ENCODE results near the gene MAEA.

MAEA gene

DNA sequence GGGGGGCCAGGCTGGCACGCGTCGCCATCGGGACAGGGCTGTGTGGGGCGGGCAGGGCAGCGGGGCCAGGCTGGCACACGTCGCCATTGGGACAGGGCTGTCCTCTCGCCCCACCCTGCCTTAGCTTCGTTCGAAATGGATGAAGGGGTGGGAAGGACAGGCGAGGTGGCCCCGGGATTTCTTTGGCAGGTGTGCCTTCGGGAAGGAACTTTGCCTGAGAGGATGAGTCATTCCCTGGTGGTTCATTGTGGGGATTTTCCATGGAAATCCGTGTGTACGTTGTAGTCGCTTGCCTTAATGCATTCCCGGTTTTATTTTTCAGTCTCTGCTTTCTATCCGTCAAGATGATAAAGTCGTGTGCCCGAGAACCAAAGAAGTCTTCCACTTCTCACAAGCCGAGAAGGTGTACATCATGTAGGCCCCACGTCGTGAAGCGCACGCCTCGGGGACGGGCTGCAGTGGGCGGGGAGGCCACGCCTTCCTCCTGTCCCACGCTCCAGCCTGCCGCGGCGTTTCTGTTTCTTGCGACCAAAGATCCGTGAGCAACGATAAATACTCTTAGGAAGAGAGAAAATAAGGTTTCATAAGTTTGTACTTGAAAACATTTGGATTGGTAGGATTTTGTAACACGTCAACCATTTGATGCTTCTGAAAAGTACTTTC is 49.2 kb downstream of the MAEA start:
- Histone ChIP-seq H3K4me1 (ENCODE audit: control insufficient read depth, low read depth, low read length) (no peaks in the 10 kb centered on the region), H3K27me3 (ENCODE audit: control insufficient read depth, insufficient read depth, low read length) (no peaks in the 10 kb centered on the region), H3K36me3 (ENCODE audit: control insufficient read depth, low read depth, low read length) (peaks cover 44% of the 10 kb centered on the region)

DNA sequence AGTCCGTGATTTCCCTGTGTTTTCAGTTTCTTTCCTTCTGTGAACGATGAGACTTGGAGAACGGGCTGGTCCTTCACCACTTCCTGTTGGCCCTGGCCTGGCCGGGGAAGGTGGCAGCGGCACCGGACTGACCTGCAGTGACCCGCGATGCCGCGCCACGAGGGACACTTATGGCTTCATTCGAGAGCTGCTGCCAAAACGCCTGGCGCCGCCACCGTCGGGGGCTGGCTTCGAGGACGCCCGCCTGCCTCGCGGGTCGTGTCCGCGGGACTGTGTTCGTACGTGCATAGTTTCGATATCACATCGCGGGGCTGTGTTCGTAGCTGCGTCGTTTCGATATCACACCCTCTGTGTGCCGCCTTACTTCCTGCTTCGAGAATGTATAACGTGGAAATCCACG is 49.8 kb downstream of the MAEA start:
- H3K9ac ChIP-seq (ENCODE audit: low read length) = no peak overlapping the region
- H3K9me3 ChIP-seq (ENCODE audit: control insufficient read depth, low read depth, low read length) = no peaks in the 10 kb centered on the region
- H3K4me1 ChIP-seq (ENCODE audit: control insufficient read depth, low read depth, low read length) = no peaks in the 10 kb centered on the region
- peaks cover 44% of the 10 kb centered on the region for H3K36me3 ChIP-seq (ENCODE audit: control insufficient read depth, low read depth, low read length)
- H3K27me3 ChIP-seq (ENCODE audit: control insufficient read depth, insufficient read depth, low read length) = no peaks in the 10 kb centered on the region
- no peak overlapping the region for H3K4me3 ChIP-seq (ENCODE audit: low read length)
- no peak overlapping the region for H3K27ac ChIP-seq (ENCODE audit: low read length)

More for the DNA sequence above, 49.2 kb downstream of the MAEA start:
- H3K9ac ChIP-seq (ENCODE audit: low read length) = no peak overlapping the region
- H3K27ac ChIP-seq (ENCODE audit: low read length) = no peak overlapping the region
- H3K9me3 ChIP-seq (ENCODE audit: control insufficient read depth, low read depth, low read length) = no peaks in the 10 kb centered on the region
- H3K4me3 ChIP-seq (ENCODE audit: low read length) = no peak overlapping the region

DNA sequence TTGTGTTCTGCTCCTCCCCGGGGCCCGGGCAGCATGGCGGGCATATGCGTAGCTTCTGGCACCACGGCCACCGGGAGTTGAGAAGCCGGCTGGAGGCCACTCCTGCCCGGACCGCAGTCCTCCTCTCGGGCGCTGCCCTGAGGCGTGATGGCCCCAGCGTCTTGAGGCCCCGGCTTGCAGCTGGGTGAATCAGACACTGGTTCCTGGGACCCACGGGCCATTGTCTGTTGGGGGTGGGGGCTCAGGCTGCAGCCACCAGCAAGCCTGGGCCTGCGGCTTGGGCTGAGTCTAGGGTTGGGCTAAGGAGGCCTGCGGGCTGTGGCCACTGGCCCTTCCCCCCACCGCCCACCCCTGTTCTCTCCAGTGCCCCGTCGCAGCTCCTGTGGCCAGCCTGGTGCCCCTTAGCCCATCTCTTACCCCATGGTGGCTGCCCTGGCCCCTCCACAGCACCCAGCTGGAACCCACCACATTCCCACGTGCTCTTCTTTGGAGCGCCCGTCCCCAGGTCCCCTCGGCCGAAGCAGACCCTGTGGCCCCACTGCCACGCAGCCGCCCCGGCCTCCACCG is 50.6 kb downstream of the MAEA start:
- Histone ChIP-seq H3K36me3 (ENCODE audit: control insufficient read depth, low read depth, low read length) (peaks cover 44% of the 10 kb centered on the region), H3K9me3 (ENCODE audit: control insufficient read depth, low read depth, low read length) (no peaks in the 10 kb centered on the region), H3K4me1 (ENCODE audit: control insufficient read depth, low read depth, low read length) (no peaks in the 10 kb centered on the region), H3K27me3 (ENCODE audit: control insufficient read depth, insufficient read depth, low read length) (no peaks in the 10 kb centered on the region), H3K9ac (ENCODE audit: low read length) (no peak overlapping the region), H3K4me3 (ENCODE audit: low read length) (no peak overlapping the region), H3K27ac (ENCODE audit: low read length) (no peak overlapping the region)

DNA sequence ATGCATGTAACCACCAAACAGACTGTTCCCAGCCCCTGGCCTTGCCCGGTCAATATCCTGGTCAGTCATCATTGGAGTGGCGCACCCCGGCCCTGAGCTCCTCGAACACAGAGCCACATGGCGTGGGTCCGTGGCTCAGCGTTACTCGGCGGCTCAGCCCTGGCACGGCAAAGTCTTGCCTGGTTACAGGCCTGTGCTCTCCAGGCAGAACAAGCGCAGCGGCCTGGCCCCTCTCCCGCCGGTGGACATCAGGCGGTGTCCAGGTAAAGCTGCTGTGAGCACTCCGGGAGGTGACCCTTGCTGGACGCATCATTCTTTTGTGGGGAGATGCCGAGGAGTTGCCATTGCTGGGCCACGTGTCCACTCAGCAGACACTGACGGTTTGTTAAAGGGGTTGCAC is 51.2 kb downstream of the MAEA start:
- Histone ChIP-seq H3K27me3 (ENCODE audit: control insufficient read depth, insufficient read depth, low read length) (no peaks in the 10 kb centered on the region), H3K27ac (ENCODE audit: low read length) (no peak overlapping the region), H3K4me1 (ENCODE audit: control insufficient read depth, low read depth, low read length) (no peaks in the 10 kb centered on the region), H3K36me3 (ENCODE audit: control insufficient read depth, low read depth, low read length) (peaks cover 44% of the 10 kb centered on the region), H3K9me3 (ENCODE audit: control insufficient read depth, low read depth, low read length) (no peaks in the 10 kb centered on the region), H3K9ac (ENCODE audit: low read length) (no peak overlapping the region), H3K4me3 (ENCODE audit: low read length) (no peak overlapping the region)

DNA sequence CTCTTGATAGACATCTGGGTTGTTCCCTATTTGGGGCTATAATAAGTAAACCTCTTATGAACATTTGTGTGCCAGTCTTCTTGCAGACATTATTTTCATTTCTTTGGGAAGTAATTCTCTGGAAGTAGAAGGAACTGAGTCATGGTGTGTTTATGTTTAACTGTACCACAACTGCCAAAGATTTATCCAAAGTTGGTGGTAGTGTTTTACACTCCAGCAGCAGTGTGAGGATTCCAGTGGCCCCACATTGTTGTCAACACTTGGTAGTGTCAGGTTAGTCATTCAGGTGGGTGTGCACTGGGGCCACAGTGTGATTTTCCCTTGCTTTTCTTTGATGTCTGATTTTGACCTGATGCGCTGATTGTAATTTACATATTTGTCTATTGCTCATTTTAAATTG is 52.3 kb downstream of the MAEA start:
- Histone ChIP-seq H3K36me3 (ENCODE audit: control insufficient read depth, low read depth, low read length) (peaks cover 35% of the 10 kb centered on the region), H3K4me3 (ENCODE audit: low read length) (no peak overlapping the region), H3K9me3 (ENCODE audit: control insufficient read depth, low read depth, low read length) (no peaks in the 10 kb centered on the region), H3K4me1 (ENCODE audit: control insufficient read depth, low read depth, low read length) (no peaks in the 10 kb centered on the region), H3K27me3 (ENCODE audit: control insufficient read depth, insufficient read depth, low read length) (no peaks in the 10 kb centered on the region), H3K9ac (ENCODE audit: low read length) (no peak overlapping the region), H3K27ac (ENCODE audit: low read length) (no peak overlapping the region)

DNA sequence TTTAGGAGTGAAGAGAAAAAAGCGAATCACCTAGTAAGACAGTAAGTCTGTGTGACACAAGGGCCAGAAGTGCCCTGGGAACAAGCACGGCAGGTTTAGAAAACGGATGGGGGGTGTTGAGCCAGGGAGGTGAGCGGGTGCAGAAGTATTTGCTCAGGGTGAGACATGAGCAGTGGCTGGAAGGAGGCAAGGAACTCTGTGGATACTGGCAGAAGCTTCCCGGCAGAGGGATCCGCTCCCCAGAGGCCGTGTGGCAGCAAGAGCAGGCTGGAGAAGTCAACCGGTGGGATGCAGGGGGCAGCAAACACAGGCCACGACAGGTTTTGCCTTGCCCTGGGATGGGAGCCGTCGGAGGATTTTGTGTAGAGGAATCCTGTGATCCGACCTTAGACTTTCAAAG is 55.0 kb downstream of the MAEA start:
- Histone ChIP-seq H3K27ac (ENCODE audit: low read length) (no peak overlapping the region), H3K9me3 (ENCODE audit: control insufficient read depth, low read depth, low read length) (no peaks in the 10 kb centered on the region), H3K27me3 (ENCODE audit: control insufficient read depth, insufficient read depth, low read length) (no peaks in the 10 kb centered on the region), H3K4me3 (ENCODE audit: low read length) (no peak overlapping the region), H3K36me3 (ENCODE audit: control insufficient read depth, low read depth, low read length) (peaks cover 10% of the 10 kb centered on the region), H3K9ac (ENCODE audit: low read length) (no peak overlapping the region), H3K4me1 (ENCODE audit: control insufficient read depth, low read depth, low read length) (peaks cover 4% of the 10 kb centered on the region)

DNA sequence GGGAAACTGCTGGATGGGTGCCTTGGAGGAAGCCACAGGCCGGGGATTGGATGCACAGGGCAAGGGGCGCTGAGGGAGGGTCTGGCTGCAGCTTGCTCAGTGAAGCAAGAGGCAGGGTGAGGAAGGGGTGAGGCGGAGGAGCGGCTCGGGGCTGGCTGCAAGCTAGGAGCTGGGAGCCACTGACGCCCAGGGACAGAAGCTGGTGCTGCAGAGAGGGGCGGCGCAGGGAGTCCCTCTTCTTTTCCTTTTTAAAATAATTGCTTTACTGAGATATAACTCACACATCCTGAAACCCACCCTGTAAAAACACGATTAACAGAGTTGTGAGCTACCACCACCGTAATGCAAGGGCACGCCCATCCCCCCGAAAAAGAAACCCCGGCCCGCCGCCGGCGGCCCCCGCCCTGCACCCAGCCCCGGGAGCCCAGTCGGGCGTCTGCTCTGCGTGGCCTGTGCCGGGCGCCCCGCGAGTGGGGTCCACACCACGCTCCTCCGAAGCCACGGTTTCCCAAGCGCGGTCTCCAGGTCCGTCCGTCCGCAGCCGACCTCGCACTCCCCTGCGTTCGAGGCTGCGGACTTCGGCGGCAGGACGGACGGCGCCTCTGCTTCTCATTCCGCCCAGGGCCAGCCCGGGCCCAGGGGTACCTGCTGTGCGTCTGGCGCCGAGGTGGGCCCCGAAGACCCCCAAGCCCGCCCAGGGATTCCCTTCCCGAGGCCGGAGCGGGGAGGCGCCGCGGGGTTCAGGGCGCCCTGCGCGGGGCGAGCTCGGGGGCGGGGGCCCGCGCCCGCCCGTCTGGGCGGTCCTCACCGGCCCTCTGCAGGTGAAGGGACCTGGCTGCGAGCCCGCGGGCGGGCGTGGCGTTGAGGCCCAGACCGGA is 56.5 kb downstream of the MAEA start:
- Histone ChIP-seq H3K4me1 (ENCODE audit: control insufficient read depth, low read depth, low read length) (peaks cover 4% of the 10 kb centered on the region), H3K27ac (ENCODE audit: low read length) (no peak overlapping the region), H3K36me3 (ENCODE audit: control insufficient read depth, low read depth, low read length) (peaks cover 4% of the 10 kb centered on the region), H3K27me3 (ENCODE audit: control insufficient read depth, insufficient read depth, low read length) (no peaks in the 10 kb centered on the region), H3K9ac (ENCODE audit: low read length) (peak overlapping the region; percentile 57), H3K9me3 (ENCODE audit: control insufficient read depth, low read depth, low read length) (no peaks in the 10 kb centered on the region), H3K4me3 (ENCODE audit: low read length) (peak overlapping the region; percentile 70)

DNA sequence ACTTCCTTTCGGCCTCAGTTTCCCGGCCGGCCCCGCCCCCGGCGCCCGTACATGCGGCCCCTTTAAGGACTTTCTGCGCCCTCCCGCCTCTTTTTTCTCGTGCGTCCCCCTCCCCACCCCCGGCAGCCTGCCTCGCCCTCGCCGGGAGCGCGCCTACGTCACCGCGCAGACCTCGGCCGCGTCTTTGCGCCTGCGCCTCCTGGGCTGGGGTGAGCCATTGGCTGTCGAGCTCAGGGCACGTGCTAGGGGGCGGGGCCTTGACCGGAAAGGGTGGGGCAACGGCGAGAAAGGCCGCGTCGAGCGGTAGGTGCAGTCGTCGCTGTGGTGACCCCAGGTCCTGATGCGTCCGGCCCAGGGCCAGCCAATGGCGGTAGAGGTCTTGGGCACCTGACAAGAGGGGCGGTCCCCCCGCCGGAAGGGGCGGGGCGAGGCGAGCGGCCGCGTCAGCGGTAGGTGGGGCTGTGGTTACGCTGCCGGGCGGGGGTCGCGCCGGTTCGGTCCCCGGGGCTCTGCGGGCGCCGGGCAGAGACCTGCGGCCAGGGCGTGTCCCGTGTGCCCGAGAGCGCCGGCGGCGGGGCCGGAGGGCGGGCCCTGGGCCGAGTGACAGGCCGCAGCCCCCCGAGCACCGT is 57.2 kb downstream of the MAEA start, which contains the start of gene UVSSA:
TSS of gene UVSSA (plus strand) at position 428 of the 629 bp plus-strand sequence. CDS start 884 bp downstream, outside the sequence.
- peaks cover 4% of the 10 kb centered on the region for H3K4me1 ChIP-seq (ENCODE audit: control insufficient read depth, low read depth, low read length)
- peak within 1 kb of the TSS; percentile 72 for H3K9ac ChIP-seq (ENCODE audit: low read length)
- H3K36me3 ChIP-seq (ENCODE audit: control insufficient read depth, low read depth, low read length) = peaks cover 3% of the 10 kb centered on the region

DNA sequence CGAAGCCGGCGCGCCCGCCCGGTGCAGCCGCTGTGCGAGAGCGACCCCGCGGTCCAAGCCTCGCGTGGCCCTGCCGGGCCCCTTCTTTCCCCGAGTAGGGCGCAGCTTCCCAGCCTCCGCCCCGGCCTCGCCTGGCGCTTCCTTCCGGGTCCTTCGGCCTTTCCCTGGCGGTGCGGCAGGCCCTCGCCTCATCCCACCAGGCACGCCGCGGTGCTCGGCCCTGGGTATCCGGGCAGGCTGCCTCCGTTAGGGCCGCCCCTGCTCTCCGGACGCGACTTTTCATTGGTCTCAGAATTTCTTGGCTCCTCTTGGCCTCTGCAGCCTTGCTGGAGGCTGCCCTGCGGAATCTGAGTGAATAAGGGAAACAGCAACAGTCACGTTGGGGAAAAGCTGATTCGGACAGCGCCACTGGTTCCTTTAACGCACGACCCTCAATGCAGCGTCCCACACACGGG is 57.7 kb downstream of the MAEA start:
- Histone ChIP-seq H3K36me3 (ENCODE audit: control insufficient read depth, low read depth, low read length) (peaks cover 3% of the 10 kb centered on the region), H3K4me1 (ENCODE audit: control insufficient read depth, low read depth, low read length) (peaks cover 4% of the 10 kb centered on the region), H3K4me3 (ENCODE audit: low read length) (peak overlapping the region; percentile 71), H3K27me3 (ENCODE audit: control insufficient read depth, insufficient read depth, low read length) (no peaks in the 10 kb centered on the region), H3K9me3 (ENCODE audit: control insufficient read depth, low read depth, low read length) (no peaks in the 10 kb centered on the region), H3K9ac (ENCODE audit: low read length) (peak overlapping the region; percentile 72), H3K27ac (ENCODE audit: low read length) (peak overlapping the region; percentile 82)

More for the DNA sequence above, 57.2 kb downstream of the MAEA start, which contains the start of gene UVSSA:
- H3K9me3 ChIP-seq (ENCODE audit: control insufficient read depth, low read depth, low read length) = no peaks in the 10 kb centered on the region
- no peaks in the 10 kb centered on the region for H3K27me3 ChIP-seq (ENCODE audit: control insufficient read depth, insufficient read depth, low read length)
- H3K4me3 ChIP-seq (ENCODE audit: low read length) = peak within 1 kb of the TSS; percentile 71
- peak within 1 kb of the TSS; percentile 82 for H3K27ac ChIP-seq (ENCODE audit: low read length)

DNA sequence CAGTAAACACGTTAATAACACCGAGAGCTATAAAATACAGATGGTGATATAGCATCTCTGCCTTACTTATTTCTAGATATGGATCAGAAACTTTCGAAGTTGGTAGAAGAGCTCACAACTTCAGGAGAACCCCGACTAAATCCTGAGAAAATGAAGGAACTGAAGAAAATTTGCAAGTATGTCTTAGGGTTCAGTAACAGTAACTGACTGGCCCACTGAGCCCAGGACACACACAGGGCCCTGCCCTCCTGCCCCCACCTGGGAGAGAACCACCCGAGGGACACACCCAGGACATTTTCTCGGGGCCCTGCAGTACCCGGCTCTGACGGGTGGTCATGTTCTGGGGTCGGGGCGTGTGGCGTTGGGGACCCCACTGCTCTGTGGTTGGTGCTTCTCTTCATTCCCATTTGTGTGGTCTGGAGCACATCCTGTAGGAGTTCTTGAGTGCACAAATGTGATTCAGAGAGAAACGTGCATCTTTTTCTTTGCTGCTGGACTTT is 58.4 kb downstream of the MAEA start:
- Histone ChIP-seq H3K9ac (ENCODE audit: low read length) (peak overlapping the region; percentile 72), H3K27ac (ENCODE audit: low read length) (no peak overlapping the region), H3K4me3 (ENCODE audit: low read length) (peak overlapping the region; percentile 71), H3K4me1 (ENCODE audit: control insufficient read depth, low read depth, low read length) (peaks cover 4% of the 10 kb centered on the region), H3K36me3 (ENCODE audit: control insufficient read depth, low read depth, low read length) (peaks cover 7% of the 10 kb centered on the region), H3K9me3 (ENCODE audit: control insufficient read depth, low read depth, low read length) (no peaks in the 10 kb centered on the region), H3K27me3 (ENCODE audit: control insufficient read depth, insufficient read depth, low read length) (no peaks in the 10 kb centered on the region)

DNA sequence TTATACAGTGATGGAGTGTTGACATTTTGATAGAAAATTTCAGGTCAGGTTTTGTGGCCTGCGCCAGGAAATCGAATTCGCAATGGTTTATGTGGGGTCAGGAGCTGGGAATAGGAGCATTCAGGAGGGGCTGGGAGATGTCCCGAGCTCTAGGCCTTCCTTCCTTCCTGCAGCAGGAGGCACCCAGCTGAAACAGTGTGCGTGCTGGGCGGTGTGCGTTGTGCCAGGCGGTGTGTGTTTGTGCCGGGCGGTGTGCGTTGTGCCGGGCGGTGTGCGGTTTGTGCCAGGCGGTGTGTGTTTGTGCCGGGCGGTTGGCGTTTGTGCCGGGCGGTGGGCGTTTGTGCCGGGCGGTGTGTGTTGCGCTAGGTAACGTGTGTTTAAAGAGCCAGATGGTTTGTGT is 59.1 kb downstream of the MAEA start:
- Histone ChIP-seq H3K9me3 (ENCODE audit: control insufficient read depth, low read depth, low read length) (no peaks in the 10 kb centered on the region), H3K27ac (ENCODE audit: low read length) (no peak overlapping the region), H3K36me3 (ENCODE audit: control insufficient read depth, low read depth, low read length) (peaks cover 7% of the 10 kb centered on the region), H3K9ac (ENCODE audit: low read length) (no peak overlapping the region), H3K4me1 (ENCODE audit: control insufficient read depth, low read depth, low read length) (peaks cover 4% of the 10 kb centered on the region), H3K27me3 (ENCODE audit: control insufficient read depth, insufficient read depth, low read length) (no peaks in the 10 kb centered on the region), H3K4me3 (ENCODE audit: low read length) (no peak overlapping the region)

All from iPS-18a (cell line).